GM15510 (cell line): Measurements from ENCODE around the gene INHBC.

ENCODE experiments used
- POLR2A ChIP-seq: IDR thresholded peaks from 3 replicates; pipeline ENCODE4 v1.6.1; 2011; ENCODE audit warnings: borderline replicate concordance; ENCODE audit not compliant: insufficient read length; ENCODE audit errors: extremely low read depth

The INHBC gene

DNA sequence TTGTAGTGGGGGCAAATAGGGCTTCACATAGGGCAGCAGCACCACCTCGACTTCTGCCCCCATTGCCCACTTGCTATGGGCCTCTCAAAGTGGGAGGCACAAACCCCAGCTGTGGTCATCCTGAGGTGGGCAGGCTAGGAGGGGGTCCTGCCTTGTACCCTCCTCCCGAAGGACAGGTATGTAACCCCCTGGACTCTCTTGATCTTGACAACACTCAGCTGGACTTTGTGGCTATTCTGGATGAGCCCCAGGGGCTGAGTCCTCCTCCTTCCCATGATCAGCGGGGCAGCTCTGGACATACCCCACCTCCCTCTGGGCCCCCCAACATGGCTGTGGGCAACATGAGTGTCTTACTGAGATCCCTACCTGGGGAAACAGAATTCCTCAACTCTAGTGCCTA, 37.1 kb downstream of the INHBC start:
- no peak for TF ChIP-seq POLR2A

DNA sequence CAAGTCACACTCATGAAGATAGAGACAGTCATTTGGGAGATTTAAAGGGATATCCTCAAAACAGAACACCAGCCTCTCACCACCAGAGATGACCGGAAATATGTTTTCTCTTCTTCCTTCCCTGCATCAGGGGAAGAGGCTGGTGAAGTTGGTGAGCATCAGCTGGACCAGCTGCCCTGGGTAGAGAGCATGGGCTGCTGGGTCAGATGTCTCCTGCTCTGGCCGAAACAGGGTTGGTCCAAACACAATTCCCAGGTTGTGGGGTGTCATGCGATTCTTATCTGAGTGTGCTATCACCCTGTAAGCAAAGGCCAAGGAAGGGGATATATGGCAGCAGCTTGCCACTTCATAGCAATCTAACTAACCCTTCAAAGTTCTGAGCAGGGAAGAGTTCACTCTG, 37.8 kb downstream of the INHBC start:
- no peak for TF ChIP-seq POLR2A

DNA sequence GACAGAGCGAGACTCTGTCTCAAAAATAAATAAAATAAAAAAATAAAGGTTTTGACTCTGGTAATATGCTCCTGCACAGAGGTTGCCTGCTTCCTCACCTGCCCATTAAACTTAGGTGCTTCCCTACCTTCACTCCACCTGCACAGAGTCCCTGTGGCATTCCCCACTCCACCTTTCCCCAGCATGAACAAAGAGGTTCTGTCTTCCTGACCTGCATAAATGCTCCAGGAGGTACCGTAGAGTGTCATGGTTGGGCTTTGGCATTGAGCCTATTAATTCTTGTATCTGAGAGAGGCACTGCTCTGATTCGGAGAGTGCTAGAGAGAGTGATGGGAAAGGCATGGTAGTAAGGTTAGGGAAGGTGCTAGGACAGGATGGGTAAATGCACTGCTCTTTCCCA, 38.8 kb downstream of the INHBC start:
- no peak for TF ChIP-seq POLR2A

DNA sequence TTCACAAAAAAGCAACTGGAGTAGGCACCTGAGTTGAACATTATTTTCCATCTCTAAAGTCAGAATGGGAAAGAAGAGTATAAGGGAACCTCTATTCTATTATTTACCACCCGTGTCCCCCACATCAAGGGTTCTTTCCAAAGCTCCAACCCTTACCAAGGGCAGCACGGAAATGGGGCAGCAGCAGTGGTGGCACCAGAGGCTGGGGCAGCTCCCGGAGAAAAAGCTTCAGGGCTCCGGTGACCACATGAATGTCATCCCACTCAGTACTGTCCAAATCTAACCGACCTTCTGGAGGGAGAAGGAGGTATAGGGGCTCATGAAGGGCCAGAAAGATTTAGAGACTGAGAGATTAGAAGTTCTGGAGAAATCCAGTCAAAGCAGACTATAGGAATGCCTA, 39.3 kb downstream of the INHBC start:
- no peak for TF ChIP-seq POLR2A

DNA sequence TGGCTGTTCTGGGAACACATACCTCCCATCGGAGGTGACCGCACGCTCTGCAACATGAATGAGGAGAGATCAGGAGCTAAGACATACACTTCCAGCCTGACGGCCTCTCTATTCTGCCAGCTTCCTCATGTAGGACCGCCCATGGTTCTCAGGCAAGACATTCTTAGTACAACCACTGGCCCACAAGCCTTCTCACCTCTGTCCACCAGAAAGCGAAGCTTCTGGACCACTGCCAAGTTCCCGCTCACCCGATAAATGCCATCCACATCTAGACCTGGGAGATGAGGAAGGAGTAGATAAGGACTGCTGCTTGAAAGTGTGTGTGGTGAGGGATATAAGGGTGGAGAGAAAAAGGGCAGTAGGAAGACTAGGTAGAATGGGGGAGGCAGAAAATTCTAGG, 39.8 kb downstream of the INHBC start:
- TF ChIP-seq POLR2A = no peak

DNA sequence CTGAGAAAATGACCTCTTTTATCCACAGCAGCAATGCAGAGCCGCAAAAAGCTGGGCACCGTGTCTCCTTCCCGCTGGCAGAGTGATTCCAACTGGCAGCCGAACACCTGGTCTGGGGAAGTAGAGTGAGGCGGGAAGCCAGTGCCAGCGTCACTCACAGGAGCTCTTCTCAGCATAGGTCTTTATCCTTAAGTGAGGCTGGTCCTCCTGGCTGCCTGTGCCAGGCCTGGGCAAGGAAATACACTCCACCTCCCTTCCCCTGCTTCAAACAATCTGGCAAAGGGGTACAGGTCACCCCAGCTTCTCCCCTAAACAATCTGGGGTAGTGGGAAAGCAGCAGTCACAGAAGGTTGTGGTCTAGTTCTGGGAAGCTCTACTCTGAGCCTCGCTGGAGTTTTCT, 40.3 kb downstream of the INHBC start:
- no peak for TF ChIP-seq POLR2A

DNA sequence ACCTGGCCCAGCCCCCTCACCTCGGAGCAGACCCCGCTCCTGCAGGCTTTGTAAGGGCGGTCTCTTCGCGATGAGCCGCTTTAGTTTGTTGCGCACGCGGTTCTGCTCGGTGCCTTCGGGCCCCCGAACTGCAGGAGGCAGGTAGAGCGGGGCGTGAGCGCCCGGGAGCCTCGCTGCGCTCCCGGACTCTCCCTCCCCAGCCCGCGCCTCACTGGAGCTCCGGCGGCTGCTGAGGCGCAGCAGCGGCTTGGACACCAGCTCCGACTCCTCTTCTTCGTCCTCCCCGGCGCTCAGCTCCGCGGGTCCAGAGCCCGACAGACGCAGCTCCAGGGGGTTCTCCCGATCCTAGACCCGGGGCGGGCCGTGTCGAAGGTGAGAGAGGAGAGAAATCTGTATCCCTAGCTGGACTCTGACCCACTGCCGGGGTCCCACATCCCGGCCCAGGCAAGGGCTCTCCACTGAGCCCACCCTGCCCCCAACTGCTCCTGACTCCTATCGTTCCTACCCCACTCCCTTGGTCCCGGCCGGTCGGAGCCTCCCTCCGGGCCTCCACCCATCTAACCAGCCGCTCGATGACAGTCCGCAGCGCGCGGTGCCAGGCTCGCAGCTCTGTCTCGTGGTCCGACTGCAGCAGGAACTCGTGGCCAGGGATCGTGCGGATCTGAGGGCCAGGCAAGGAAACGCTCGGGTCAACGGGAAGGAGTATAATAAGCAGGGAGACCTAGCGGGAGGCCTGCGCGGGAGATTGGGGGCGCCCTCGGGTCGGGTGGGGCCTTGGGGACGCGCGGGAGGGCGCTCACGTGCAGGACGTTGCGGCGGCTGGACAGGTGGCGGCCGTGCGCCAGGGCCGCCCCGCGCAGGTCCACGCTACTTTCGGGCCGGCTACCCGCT, 40.9 kb downstream of the INHBC start:
- TF ChIP-seq POLR2A = no peak

DNA sequence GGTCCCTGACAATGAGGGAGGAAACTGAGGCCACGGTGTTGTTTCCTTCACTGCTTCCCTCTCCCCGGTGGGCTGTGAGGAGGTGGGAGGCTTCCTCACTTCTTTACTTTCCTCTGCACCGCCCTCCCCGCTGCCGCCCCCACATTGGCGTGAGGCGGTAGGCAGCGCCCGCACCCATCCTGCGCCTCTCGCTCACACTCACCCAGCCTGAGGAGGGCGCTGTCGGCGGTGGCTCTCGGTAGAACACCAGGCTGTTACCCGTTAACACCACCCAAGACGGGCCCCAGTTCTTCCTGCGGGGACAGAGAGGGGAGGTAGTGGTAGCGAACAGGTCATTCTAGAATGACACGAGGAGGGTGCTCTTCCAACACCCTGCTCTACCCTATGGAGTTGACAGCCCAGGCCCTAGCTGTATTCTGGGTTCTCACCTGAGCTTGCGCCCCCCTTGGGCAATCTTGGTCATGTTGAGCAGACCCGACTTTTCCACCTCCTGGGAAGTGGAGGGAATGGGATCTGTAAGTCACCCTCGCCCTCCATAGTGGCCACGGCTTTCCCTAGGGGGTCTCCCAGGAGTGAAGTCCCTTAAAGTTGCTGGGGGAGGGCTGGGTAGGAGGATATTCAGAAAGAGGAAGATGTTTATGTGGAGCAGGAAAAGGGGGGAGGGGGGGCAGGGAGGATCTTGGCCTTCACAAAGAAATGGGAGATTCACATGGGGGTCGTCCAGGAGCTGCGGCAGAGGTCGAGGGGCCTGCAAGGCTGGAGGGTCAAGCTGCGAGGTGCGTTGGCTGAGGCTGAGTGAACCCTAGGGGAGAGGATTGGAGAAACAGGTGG, 41.8 kb downstream of the INHBC start:
- peak; percentile 30 for TF ChIP-seq POLR2A

DNA sequence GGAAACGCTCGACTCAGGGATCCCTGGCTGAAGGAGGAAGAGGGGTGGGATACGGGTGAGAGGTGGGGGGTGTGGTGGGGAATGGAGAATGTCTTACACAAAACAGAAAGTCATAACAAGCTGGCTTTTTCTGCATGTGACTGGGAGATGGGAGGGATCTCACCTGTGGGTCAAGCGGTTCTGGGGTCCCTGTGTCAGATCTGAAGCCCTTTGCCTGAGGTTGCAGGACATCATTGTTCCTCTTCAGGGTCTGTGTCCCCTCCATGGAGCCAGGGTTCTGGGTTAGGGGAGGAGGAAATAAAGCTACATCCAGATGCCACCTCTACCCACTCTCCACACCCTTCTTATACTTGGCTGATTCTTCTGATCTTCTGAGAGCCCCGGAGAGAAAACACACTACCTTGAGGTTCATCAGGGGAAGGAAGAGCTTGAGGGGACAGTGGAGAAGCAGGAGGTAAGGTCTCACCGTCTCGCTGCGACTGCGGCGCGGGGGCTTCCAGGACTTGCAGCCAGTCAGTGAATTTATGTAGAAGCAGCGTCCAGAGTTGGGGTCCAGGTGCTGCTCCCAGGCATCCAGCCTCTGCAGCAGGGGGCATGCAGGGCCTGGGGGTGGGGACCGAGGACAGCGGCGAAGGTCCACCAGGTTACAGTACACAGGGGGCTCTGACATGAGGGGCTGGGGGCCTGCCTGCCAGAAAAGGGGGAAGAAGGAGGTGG, 42.6 kb downstream of the INHBC start:
- TF ChIP-seq POLR2A = no peak

DNA sequence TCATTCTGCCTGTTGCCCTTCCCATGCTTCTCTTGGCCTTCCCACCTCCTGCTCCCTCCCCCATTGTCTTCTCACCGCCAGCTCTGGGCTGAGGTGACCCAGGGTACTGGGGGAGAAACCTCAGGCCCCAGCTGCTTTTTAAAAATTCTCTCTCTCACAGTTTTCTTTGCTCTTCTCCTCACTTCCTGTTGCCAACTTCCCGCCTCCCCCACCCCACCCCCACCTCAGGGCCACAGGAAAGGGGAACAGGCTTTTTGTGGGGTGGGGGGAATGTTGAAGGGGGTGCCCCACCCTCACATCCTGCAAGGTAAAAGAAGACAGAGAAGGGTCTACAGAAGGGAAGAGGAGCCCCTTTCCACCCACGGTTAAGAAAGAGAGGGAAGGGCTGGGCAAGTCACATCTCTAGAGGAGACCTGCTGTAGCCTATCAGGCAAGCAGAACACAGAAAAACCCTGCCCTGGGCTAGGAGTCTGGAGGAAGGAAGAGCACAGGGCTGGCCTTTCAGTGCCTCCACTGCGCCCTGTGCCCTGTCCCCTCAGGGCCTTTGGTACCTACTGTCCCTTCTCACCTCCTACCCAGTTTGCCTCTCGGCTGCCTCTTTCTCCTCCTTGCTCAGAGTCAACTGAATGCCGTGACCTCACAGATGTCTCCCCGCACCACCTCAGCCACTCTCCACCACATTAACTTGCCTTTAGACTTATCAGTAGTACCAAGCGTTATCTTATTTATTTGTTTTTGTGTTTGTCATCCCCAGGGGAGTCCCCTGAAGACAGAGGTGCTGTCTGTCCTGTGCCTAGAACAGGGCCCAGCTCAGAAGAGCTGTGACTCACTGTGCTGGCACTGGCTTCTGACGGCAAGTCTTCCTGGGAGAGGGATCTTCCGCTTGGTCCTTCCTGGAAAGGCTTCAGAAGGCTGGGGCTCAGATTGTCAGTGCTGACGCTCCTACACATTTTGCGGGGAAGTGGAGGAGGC, 43.4 kb downstream of the INHBC start:
- peak; percentile 48 for TF ChIP-seq POLR2A

DNA sequence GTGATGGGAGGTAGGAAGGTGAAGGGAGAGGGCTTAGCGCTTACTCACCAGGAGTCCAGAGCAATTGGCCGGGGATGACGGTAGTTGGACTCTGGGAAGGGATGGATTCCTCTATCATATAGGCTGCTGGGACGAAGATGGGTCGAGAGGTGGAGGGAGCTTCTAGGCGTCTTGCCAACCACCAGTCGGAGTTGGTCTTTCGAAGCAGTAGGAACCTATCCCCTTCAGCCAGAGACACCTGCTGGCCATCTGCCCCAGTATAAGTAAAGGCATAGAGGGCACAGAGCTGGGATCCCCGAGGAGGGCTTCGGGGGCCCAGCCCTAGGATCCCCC, 44.4 kb downstream of the INHBC start:
- no peak for TF ChIP-seq POLR2A

DNA sequence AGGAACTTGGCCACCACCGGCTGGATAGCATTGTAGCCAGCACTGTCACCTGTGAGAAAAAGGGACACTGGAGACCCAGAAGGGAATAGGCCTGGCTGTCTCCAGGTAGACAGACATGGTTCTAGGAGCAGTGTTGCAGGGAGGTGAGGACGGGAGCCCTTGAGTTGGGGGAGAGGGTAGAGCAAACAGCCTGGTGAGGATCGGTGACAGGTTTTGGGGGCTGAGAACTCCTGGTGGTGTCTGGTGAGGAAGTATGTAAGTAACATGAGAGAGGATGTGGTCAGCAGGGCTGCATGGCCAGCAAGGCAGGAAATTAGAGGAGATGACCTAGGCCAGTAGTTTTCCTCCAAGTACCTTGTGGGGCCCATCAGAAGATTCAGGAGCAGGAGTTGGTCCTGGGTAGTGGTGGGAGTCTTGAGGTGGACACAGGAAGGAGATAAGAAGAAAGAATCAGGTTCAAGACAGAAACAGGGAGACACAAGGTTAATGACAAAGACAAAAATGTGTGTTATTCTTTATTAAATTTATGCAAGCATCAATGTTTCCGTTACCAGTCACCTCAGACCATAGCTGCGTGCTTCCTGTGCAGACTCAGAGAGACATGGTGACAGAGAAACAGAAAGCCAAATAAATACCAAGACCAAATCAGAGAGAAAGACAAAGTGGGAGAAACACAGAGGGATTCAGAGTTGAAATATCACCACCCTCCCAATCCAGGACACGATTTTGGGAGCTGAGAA, 45.0 kb downstream of the INHBC start, which contains the start of gene ARHGAP9:
Gene ARHGAP9 (minus strand): TSS at position 491 of the 740 bp plus-strand sequence. CDS start 460 bp downstream, at position 31.
- peak; percentile 38 for TF ChIP-seq POLR2A

DNA sequence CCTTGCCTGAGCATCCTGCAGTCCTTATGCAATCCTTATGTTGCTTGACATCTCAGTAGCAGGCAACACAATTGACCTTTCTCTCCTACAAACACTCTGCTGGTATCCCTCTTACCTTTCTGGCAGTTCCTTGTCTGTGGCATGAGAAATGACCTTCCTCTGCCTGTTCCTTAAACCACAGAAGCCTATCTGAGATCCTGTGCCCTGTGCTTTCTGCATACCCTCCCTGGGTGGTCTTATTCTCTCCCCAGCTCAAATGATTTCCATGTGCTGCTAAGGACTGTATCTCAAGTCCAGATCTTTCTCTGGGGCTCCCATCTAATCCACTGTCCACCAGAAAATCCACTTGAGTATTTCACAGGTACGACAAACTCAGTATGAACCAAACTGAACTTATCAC, 47.1 kb downstream of the INHBC start:
- no peak for TF ChIP-seq POLR2A

DNA sequence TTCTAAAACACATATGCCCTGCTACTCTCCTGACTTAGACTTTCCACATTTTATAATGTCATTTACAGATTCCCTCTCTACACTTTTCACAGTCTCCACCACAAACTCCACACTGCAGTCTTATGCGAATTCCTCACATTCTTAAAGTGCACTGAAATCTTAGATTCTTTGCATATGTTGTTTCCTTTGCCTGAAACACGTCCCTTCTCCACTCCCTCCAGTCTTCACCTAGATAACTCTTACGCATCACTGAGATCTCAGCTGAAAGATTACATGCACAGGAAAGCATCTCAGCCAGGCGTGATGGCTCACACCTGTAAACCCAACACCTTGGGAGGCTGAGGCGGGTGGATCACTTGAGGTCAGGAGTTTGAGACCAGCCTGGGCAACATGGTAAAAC, 48.9 kb downstream of the INHBC start:
- TF ChIP-seq POLR2A = no peak

DNA sequence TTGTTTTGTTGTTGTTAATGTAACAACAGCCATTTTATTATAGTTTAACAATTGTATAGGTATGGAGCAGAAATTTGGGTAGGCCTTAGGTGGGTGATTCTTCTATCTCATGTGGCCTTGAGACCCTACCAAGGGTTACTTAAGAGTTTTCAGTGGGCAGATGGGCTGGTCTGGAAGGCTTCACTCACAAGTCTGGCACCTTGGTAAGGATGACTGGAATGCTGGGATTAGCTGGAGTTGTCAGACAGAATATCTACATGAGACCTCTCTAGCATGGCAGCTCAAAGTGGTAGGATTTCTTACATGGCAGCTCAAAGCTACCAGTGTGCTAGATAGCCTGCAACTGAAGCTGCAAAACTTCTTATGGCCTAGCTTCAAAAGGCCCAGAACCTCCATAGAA, 51.1 kb downstream of the INHBC start:
- TF ChIP-seq POLR2A = no peak
